CD4-positive, alpha-beta T cell treated with Interleukin-1 beta for 1 hour (primary cell): ENCODE data around the gene PEX5L.

ENCODE experiments used
- DNase-seq, 2 donors: peaks; one replicate each; pipeline ENCODE4 v3.0.0-alpha.2; 2020 to 2022

Gene PEX5L

DNA sequence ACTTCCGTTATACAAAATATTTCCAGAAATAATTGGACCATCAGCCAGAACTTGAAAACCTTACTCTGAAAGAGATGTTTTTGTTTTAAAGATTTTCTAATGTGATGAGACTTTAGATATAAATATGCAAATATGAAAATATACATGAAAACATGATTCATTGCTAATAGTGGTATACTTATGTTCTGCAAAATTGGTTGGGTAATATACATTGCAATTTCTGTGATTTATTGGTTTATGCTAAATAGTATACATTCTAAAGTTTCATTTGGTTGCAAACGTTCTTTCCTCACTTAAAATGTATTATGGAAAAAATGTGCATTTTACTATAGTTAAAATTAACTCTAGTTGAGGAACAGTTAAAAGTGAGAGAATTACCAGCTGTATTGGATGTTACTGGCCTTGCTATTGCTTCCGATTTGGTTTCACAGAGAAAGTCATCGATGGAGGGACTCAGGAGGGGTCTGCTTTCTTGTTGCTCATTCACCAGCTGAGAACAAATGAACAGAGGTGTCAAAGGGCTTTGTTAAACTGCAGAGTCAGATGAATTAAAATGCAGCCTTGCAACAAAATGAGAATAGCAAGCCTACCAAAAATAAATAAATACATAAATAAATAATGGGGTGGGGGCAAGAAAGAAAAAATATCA lies 149.3 kb downstream of the PEX5L start:
- DNase-seq = no peak

DNA sequence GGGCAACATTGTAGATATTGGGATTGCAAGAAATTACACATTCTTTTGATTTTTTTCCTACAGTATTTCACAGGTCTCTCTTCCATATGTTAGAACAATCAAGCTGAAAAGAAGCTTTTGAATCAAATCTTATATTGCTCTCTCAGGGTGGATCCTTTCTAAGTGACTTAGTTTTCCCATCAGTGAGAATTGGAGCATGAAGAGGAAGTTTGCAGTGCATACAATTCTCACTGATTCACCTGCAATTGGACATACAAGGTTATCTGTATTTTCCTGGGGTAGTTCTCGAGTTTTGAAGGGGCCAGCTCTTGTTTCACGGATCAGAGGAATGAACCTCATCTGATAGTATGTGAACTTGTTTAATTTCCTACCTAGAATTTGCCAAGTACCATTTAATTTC lies 150.8 kb downstream of the PEX5L start:
- DNase-seq = no peak

DNA sequence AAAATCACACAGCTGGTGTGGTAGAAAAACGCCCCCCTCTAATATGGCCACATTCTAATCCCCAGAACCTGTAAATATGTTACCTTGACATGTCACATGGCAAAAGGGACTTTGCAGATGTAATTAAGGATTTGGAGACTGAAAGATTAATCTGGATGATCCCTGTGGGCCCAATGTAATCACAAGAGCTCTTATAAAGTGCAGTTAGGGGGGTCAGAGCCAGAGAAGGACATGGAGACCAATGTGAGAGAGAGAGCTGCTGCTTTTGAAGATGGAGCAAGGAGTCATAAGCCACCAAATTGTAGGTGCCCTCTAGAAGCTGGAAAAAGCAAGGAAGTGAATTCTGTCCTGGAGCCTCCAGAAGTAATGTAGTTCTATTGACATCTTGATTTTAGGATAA lies 152.6 kb downstream of the PEX5L start:
- DNase-seq = no peak

DNA sequence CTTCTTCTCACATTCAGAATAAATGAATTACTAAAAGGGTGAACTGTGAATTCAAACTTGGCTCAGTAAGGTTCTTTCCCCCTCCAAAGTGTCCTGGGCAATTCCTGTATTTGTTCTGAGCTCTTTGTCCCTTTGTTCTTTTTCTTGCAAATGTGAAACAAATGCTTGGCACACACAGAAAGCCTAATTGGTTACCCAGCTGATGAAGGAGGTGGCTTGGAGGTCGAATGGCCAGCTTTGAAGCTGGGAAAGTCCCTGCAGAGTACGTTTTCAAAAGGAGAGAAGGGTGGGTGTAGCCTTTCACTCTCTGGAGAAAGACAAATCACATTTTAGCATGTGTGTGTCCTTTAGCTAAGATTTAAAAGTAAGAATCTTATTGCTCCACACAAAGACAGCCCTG lies 154.4 kb downstream of the PEX5L start:
- DNase-seq = no peak

DNA sequence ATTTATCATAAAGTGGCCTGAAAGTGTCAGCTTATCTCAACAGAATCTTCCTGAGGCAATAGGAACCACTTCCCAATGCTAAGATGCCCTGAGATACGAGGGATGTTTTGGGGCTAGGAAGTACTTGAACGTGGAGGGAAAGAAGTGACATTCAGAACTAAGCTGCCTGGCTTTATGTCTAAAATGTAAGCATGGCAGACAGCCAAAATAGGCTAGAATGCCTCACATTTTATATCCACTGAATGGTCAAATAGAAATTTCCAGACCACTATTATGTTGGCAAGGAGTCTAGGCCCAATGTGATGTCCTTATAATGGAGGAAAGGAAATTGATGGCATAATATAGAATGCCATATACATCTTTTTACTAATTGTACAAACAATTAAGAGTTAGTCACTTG lies 154.9 kb downstream of the PEX5L start:
- no peak for DNase-seq

DNA sequence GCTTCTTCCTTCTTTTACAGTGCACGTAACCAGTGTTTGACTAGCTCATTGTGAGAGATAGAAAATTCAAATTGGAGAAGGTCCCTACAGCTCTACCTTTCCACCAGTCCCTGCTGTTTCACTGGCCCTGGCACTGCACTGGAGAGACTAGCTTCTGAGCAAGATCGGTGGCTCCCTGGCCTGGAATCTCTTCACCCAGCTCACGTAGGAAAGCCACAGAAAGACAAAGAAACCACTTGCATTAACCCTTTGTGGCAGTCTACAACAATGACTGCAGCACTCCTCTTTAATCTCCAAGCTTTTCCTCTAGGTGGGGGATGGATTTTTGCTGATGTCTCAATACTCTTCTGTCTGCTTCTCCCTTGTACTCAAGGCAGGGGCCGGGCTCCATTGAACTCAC lies 155.9 kb downstream of the PEX5L start:
- no peak for DNase-seq

GRCh38 chr3:179876440-179876839 lies 160.3 kb downstream of the PEX5L start:
- no peak for DNase-seq

GRCh38 chr3:179872842-179873241 lies 163.9 kb downstream of the PEX5L start:
- no peak for DNase-seq

DNA sequence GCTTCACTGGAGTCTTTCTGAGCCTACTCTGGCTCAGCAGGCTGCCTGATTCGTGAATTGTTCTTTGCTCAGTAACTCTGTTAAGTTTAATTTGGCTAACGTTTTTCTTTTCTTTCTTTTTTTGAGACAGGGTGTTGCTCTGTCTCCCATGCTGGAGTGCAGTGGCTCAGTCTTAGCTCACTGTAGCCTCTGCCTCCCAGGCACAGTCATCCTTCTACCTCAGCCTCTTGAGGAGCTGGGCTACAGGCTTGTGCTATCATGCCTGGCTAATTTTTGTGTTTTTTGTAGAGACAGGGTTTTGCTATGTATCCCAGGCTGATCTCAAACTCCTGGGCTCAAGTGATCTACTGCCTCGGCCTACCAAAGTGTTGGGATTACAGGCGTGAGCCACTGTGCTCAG lies 165.0 kb downstream of the PEX5L start:
- no peak for DNase-seq

- DNase-seq = no peak
Measured at GRCh38 chr3:179868715-179869114, 168.0 kb downstream of the PEX5L start.

GRCh38 chr3:179867961-179868360 lies 168.8 kb downstream of the PEX5L start:
- no peak for DNase-seq

GRCh38 chr3:179865861-179866505 lies 170.8 kb downstream of the PEX5L start:
- DNase-seq = no peak

- DNase-seq = no peak
Measured at GRCh38 chr3:179861953-179862352, 174.8 kb downstream of the PEX5L start.

GRCh38 chr3:179861292-179861691 lies 175.4 kb downstream of the PEX5L start:
- no peak for DNase-seq

DNA sequence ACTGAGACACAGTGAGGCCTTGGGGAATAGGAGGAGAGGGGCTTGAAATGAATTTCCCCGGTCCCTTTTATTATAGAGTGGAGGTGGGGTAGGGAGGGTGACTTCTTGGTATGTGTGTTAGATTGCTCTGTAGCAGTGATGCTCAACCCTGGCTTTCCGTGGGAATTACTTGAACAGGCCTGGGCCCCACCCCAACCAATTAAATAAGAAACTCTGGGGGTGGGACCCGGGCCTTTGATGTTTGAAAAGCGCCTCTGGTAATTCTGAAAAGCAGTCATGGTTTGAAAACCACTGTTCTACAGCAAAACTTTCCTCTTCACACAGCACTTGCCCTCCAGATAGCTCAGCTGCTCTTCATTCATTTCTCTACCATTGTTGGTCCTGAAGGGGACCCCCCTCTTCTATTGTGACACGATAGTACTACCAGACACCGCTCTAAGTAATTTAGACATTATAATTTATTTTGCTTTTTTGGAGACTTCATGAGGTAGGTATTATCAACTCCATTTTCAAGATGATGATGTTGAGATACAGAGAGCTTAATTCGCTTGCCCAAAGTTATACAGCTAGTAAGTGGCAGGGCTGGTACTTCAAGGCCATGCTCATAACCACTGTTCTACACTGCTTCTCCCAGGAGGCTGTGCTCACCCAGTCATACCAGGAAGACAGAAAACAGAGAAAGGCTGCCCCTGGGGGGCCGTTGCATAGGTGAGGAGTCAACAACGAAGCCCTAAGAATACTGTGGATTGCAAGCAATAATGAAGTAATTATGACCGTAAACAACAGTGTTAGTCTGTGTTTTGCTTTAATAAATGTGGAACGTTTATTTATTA lies 176.2 kb downstream of the PEX5L start:
- no peak for DNase-seq

DNA sequence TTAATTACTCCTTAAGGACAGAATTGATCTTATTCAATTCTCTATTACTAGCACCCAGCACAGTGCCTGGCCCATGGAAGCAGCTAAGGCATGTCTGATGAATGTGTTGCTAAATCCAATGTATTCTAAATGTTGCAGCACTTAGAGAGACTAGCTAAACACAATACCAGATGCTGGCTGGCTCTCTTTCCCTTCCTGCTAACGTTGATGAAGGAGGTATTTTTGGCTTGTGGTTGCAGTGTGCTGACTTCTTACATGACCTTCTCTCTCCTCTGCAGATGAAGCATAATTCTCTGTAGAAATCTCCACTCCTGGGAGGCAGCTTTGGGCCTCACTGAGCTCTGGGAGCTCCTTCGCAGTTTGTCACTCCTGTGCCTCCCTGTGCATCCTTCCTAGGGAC lies 183.6 kb downstream of the PEX5L start:
- DNase-seq = no peak

GRCh38 chr3:179852142-179852905 lies 184.4 kb downstream of the PEX5L start:
- no peak for DNase-seq

DNA sequence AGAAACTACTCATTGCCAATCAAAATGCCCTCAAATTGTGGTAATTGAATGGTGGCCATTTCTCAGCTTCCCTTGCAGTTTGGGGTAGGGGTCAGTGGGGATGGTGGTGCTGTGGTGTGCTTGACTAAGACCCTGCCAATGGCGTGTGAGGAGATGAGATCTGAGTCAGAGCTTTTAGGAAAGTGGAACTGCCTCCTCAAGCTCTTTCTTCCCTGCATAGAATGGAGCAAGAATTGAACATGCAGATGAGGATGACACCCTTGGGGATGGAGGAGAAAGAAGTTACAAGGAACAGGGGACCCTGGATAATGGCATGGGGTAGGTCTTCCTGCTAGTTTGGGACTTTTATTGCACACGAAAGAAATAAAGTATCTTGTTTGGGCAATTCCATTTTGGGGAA lies 188.0 kb downstream of the PEX5L start:
- no peak for DNase-seq

GRCh38 chr3:179842061-179842460 lies 194.7 kb downstream of the PEX5L start:
- no peak for DNase-seq

DNA sequence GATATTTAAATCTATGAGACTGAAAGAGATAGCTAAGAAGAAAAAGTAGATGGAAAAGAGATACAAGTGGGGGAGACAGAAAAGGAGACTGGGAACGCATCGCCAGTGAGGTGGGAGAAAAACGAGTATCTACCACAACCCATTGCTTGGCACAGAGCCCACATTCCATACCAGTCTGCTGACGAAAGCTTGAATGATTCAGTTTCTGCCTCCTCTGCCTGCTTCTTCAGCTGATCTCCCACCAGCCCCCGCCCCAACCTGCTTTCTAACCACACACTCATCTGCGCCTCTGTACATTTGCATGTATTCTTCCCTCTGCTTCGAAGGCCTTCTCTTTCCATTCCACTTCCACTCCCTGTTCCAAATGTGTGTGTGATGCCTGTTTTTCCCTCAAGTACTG lies 195.8 kb downstream of the PEX5L start:
- DNase-seq = no peak

DNA sequence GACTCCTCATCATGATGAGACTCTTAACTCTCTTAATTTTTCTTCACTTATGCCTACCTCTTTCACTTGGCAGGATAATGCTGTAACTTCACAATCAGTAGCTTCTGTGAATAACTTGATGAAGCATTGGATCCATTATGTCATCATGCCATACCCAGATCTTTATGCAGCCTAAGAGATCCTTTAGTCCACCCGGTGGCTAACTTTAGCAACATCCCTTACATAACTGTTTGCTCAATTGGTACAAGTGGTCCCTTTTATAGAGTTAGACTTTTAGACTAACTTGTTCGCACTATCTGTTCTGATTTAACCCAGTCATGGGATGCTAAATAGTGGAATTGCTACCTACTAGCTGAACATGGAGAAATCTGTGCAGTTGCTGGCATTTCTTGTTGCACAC lies 199.4 kb downstream of the PEX5L start:
- DNase-seq = no peak

DNA sequence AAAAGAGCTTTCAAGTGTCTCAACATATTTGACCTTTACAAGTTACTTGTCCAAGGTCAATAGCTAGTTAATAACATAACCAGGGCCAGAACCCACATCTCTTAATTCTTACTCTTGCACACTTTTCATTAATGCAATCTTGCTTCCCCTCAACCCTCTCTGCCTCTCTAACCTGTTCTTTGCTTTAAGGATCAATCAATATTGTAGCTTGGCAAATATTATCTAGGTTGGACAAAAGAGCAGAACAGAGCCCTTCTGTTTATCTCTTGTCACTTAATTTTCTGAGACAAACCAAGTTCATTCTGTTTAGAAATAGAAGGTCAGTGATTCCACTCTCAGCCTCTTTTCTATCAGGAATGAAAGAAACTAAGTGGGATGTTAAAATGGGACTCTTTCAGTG lies 203.4 kb downstream of the PEX5L start:
- no peak for DNase-seq

DNA sequence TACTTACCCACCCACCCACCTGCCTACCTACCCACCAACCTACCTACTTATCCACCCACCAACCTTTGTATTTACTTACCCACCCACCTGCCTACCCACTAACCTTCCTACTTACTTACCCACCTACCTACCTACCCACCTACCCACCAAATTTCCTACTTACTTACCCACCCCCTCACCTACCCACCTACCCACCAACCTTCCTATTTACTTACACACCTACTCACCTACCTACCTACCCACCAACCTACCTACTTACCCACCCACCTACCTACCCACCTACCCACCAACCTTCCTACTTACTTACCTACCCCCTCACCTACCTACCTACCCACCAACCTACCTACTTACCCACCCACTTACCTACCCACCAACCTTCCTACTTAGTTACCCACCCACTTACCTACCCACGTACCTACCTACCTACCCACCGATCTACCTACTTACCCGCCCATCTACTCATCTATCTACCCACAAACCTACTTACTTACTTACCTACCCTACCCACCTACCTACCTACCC lies 204.3 kb downstream of the PEX5L start:
- no peak for DNase-seq
